GM12874 (cell line): ENCODE data around the gene PITPNM3.

Experiments
- TF ChIP-seq, protein P1 (sequence below): IDR thresholded peaks from 2 replicates; pipeline ENCODE4 v1.5.1; 2011; ENCODE audit warnings: low read depth, mild to moderate bottlenecking, control low read depth, low read length, moderate library complexity; ENCODE audit not compliant: insufficient read depth

PITPNM3 gene

GRCh38 chr17:6556121-6557039 is at the start of gene PITPNM3:
Gene PITPNM3, minus strand, starts transcription at chr17:6556555. Its CDS starts 149 bp downstream, at chr17:6556406.
- TF ChIP-seq, protein P1, sequence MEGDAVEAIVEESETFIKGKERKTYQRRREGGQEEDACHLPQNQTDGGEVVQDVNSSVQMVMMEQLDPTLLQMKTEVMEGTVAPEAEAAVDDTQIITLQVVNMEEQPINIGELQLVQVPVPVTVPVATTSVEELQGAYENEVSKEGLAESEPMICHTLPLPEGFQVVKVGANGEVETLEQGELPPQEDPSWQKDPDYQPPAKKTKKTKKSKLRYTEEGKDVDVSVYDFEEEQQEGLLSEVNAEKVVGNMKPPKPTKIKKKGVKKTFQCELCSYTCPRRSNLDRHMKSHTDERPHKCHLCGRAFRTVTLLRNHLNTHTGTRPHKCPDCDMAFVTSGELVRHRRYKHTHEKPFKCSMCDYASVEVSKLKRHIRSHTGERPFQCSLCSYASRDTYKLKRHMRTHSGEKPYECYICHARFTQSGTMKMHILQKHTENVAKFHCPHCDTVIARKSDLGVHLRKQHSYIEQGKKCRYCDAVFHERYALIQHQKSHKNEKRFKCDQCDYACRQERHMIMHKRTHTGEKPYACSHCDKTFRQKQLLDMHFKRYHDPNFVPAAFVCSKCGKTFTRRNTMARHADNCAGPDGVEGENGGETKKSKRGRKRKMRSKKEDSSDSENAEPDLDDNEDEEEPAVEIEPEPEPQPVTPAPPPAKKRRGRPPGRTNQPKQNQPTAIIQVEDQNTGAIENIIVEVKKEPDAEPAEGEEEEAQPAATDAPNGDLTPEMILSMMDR, result no peak

DNA sequence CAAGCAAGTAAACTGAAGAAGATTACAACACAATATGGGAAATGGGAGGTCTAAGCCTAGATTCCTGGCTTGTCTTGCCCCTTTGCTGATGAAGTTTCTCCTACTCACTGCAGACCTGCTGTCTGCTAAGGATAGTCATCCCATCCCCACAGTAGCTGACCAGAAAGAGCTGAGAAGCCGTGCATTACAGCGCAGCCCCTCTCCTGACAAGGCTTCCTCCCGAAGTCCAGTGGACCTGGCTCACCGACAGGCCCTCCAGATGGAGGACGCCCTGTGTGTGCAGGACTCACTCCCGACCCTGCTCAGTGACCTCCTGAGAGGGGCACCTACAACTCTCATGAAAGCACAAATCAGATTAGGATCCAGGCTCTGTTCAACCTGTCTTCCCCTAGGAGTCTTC is 48.8 kb upstream of the PITPNM3 start:
- TF ChIP-seq, protein P1, result no peak

GRCh38 chr17:6603744-6604325 is 47.5 kb upstream of the PITPNM3 start:
- TF ChIP-seq, protein P1, result no peak

GRCh38 chr17:6602141-6602540 is 45.8 kb upstream of the PITPNM3 start:
- TF ChIP-seq, protein P1, result no peak

GRCh38 chr17:6599364-6599763 is 43.0 kb upstream of the PITPNM3 start:
- TF ChIP-seq, protein P1, result no peak

- TF ChIP-seq, protein P1, result no peak
Observed at GRCh38 chr17:6597727-6598126, 41.4 kb upstream of the PITPNM3 start.

- TF ChIP-seq, protein P1, result no peak
Observed at GRCh38 chr17:6596941-6597340, 40.6 kb upstream of the PITPNM3 start.
